ENCODE measurements around the gene AIFM3.

AIFM3 gene

DNA sequence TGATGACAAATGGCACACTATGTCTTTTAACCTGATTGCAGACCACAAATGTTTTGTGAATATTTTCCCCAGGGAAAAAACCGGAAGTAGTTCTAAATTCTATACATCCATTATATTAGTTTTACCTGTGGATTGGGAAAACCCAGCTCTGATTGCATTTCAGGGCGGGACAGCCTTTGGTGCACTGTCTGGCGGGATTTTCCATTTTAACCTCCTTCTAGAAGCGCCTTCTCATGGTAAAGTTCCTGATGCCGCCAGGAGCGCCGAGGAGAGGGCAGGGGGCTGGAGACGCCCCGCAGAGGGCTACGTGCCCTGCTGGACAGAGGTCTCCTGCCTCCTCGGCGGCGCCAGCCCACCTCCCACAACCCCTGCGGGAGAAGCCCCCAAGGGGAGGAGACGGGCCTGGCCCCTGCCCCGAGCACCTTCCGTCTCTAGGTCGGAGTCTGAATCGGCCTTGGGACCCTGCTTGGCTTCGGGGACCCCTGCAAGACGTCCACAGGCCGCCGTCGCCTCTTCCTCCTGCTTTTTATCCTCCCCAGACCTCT, 46.7 kb downstream of the AIFM3 start:
- TF ChIP-seq RARB (CRISPR knock-in tag; IDR thresholded peaks at IDR 0.05), result no peak
- TF ChIP-seq OSR1 (CRISPR knock-in tag; IDR thresholded peaks at IDR 0.05), result no peak
- no peak for TF ChIP-seq TCF4 (CRISPR knock-in tag; IDR thresholded peaks at IDR 0.05; ENCODE audit: borderline replicate concordance)
- no peak for TF ChIP-seq PATZ1 (CRISPR knock-in tag; IDR thresholded peaks at IDR 0.05; ENCODE audit: borderline replicate concordance)
- TF ChIP-seq ARNTL (CRISPR knock-in tag; IDR thresholded peaks at IDR 0.05; ENCODE audit: borderline replicate concordance, low read depth), result no peak
- ATAC-seq, result peak; percentile 5; the same call in 2 of the 3 replicates

DNA sequence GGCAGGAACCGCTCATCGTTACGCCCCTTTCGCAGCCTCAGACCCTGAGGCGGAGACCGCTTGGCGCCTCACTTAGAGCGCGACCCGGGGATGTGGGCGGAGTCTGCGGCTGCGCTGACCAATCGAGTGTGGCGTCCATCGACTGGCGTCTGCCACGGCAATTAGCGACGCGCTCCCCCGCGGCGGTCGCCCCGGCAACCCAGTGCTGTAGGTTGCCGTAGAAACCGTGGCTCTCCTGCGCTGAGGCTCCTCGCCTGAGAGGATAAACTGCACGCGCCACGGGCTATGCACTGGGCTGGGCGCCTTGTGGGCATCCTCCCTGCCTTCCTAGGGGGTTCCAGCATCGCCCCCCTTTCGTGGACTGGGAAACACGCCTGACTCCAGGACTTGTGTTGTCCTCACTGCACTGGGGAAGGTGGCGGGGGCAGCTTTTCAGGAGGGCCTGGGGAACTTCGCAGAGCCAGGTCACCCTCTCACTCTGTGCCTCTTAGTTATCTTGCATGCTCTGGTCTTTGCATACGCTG, 47.2 kb downstream of the AIFM3 start:
- ATAC-seq, result peak; percentile 94
- TF ChIP-seq ZNF565 (CRISPR knock-in tag; conservative IDR thresholded peaks at IDR 0.05; ENCODE audit: low read depth) (no peak), PPARA (CRISPR knock-in tag; IDR thresholded peaks at IDR 0.05; ENCODE audit: borderline replicate concordance) (peak; percentile 67; the same call in 1 of the 2 replicates)

- peak; percentile 70 for ATAC-seq
- TF ChIP-seq ZNF8 (CRISPR knock-in tag; IDR thresholded peaks at IDR 0.05) (no peak), TCF4 (CRISPR knock-in tag; IDR thresholded peaks at IDR 0.05; ENCODE audit: borderline replicate concordance) (peak; percentile 42; the same call in 1 of the 2 replicates)
Observed at GRCh38 chr22:21014726-21015465, 47.8 kb downstream of the AIFM3 start, which contains the start of gene P2RX6. Gene P2RX6, plus strand, starts transcription at chr22:21015165. Its CDS starts 10 bp downstream, at chr22:21015175.

DNA sequence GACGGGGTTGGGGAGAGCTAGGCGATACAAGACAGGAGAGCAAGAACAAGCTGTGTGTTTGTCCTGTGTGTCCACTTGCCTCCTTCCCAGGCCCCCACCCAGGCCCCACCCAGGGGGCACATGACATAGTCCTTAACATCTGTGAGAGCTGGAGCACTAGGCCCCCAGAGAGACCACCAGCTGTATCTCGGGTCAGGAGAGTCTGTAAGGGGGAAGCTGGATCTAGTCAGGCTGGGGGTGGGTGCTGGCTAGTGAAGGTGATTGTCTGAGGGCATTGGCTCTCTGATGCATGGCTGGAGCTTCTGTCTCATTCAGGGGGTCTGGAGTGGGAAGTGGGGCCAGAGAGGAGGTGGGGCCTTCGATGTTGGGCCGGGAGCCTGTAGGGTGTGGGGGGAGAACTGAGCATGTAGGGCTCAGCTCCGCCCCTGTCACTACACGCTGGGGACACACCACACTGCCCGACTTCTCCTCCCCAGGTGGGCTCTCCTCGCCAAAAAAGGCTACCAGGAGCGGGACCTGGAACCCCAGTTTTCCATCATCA, 48.5 kb downstream of the AIFM3 start:
- no peak for ATAC-seq
- TF ChIP-seq CSRNP3 (CRISPR knock-in tag; IDR thresholded peaks at IDR 0.05) (no peak), ZC3H10 (CRISPR knock-in tag; IDR thresholded peaks at IDR 0.05) (no peak), TOX (CRISPR knock-in tag; IDR thresholded peaks at IDR 0.05; ENCODE audit: borderline replicate concordance) (no peak), ZNF8 (CRISPR knock-in tag; IDR thresholded peaks at IDR 0.05) (no peak), ISL1 (CRISPR knock-in tag; IDR thresholded peaks at IDR 0.05) (no peak), CSDC2 (CRISPR knock-in tag; IDR thresholded peaks at IDR 0.05) (no peak), ZFP30 (CRISPR knock-in tag; IDR thresholded peaks at IDR 0.05) (no peak), GLIS3 (CRISPR knock-in tag; IDR thresholded peaks at IDR 0.05) (no peak), BACH2 (CRISPR knock-in tag; IDR thresholded peaks at IDR 0.05; ENCODE audit: borderline replicate concordance) (no peak), RARB (CRISPR knock-in tag; IDR thresholded peaks at IDR 0.05) (no peak), PPARA (CRISPR knock-in tag; IDR thresholded peaks at IDR 0.05; ENCODE audit: borderline replicate concordance) (no peak), ZNF565 (CRISPR knock-in tag; conservative IDR thresholded peaks at IDR 0.05; ENCODE audit: low read depth) (no peak), ZFP3 (CRISPR knock-in tag; IDR thresholded peaks at IDR 0.05) (no peak)
- TF ChIP-seq, protein P1, sequence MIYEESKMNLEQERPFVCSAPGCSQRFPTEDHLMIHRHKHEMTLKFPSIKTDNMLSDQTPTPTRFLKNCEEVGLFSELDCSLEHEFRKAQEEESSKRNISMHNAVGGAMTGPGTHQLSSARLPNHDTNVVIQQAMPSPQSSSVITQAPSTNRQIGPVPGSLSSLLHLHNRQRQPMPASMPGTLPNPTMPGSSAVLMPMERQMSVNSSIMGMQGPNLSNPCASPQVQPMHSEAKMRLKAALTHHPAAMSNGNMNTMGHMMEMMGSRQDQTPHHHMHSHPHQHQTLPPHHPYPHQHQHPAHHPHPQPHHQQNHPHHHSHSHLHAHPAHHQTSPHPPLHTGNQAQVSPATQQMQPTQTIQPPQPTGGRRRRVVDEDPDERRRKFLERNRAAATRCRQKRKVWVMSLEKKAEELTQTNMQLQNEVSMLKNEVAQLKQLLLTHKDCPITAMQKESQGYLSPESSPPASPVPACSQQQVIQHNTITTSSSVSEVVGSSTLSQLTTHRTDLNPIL (CRISPR knock-in tag; IDR thresholded peaks at IDR 0.05; ENCODE audit: low read depth), result no peak
- TF ChIP-seq, protein P2, sequence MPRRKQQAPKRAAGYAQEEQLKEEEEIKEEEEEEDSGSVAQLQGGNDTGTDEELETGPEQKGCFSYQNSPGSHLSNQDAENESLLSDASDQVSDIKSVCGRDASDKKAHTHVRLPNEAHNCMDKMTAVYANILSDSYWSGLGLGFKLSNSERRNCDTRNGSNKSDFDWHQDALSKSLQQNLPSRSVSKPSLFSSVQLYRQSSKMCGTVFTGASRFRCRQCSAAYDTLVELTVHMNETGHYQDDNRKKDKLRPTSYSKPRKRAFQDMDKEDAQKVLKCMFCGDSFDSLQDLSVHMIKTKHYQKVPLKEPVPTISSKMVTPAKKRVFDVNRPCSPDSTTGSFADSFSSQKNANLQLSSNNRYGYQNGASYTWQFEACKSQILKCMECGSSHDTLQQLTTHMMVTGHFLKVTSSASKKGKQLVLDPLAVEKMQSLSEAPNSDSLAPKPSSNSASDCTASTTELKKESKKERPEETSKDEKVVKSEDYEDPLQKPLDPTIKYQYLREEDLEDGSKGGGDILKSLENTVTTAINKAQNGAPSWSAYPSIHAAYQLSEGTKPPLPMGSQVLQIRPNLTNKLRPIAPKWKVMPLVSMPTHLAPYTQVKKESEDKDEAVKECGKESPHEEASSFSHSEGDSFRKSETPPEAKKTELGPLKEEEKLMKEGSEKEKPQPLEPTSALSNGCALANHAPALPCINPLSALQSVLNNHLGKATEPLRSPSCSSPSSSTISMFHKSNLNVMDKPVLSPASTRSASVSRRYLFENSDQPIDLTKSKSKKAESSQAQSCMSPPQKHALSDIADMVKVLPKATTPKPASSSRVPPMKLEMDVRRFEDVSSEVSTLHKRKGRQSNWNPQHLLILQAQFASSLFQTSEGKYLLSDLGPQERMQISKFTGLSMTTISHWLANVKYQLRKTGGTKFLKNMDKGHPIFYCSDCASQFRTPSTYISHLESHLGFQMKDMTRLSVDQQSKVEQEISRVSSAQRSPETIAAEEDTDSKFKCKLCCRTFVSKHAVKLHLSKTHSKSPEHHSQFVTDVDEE (CRISPR knock-in tag; IDR thresholded peaks at IDR 0.05), result no peak

All from SK-N-SH treated with all-trans-retinoic acid at 6 μM for 48 hours (cell line).